ENCODE results near the gene ADH7. TPM values are rescaled to one million over a fixed set of nuclear protein-coding genes. Genes with fewer than 3 reads are reported as not detected.

ADH7 gene
- total and polyA plus RNA-seq, 2 of the 4 experiments (the other 2 are of a cell fraction), result not detected

DNA sequence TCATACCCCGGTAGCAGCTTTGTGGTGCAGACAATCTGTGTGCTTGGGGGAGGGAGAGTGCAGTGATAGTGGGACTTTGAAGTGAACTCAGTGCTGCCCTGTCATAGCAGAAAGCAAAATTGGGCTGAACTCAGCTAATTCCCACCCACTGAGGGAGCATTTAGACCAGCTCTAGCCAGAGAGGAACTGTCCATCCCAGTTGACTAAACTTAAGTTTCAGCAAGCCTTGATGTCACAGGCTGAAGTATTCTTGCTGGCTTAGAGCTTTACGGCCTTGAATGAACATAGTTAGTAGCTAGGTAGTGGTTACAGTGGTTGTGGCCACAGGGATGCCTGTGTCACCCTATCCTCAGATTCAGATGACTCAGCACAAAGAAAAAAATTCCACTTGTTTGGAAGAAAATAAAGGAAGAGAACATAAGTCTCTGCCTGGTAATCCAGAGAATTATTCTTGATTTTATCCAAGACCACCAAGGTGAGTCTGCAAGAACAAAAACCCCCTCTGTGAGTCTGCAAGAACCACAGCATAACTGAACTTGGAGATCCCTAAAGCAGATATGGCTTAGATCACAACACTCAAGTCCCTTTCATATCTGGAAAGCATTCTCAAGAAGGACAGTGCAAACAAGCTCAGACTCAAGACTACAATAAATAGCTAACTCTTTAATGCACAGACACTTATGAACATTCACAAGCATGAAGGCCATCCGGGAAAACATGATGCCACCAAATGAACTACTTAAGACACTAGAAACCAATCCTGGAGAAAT lies 39.4 kb downstream of the ADH7 start:
- Histone ChIP-seq H3K36me3 (ENCODE audit: control insufficient read depth, insufficient read depth, low read length) (no peaks in the 10 kb centered on the region), H3K4me3 (ENCODE audit: insufficient read depth, low read depth, low read length) (no peak overlapping the region), H3K9me1 (ENCODE audit: insufficient read depth, low read length) (peaks cover 8% of the 10 kb centered on the region), H4K91ac (ENCODE audit: insufficient read depth, low read depth, low read length) (peak overlapping the region; percentile 92), H3K27me3 (ENCODE audit: control insufficient read depth, insufficient read depth, low read length) (no peaks in the 10 kb centered on the region), H3K9ac (ENCODE audit: low read depth, low read length) (peak overlapping the region; percentile 68), H2AK5ac (ENCODE audit: low read depth, low read length) (peak overlapping the region; percentile 97), H2BK20ac (ENCODE audit: low read depth, low read length) (peak overlapping the region; percentile 98), H3K27ac (ENCODE audit: insufficient read depth, low read length) (peak overlapping the region; percentile 100), H3K23ac (ENCODE audit: low read depth, low read length) (peak overlapping the region; percentile 90), H2AK9ac (replicated peaks; ENCODE audit: low read depth, low read length, poor library complexity) (peak overlapping the region; percentile 74), H4K20me1 (ENCODE audit: insufficient read depth, low read length) (no peaks in the 10 kb centered on the region), H3K4ac (ENCODE audit: low read depth, low read length) (peak overlapping the region; percentile 94), H3K14ac (replicated peaks; ENCODE audit: low read depth, low read length) (peak overlapping the region; percentile 80), H3K9me3 (ENCODE audit: control insufficient read depth, insufficient read depth, low read length) (no peaks in the 10 kb centered on the region), H2BK120ac (ENCODE audit: low read depth, low read length) (peak overlapping the region; percentile 99), H3K4me2 (ENCODE audit: low read depth, low read length) (no peak overlapping the region), H4K5ac (ENCODE audit: low read depth, low read length) (peak overlapping the region; percentile 100), H2BK15ac (ENCODE audit: low read depth, low read length) (peak overlapping the region; percentile 100), H3K4me1 (ENCODE audit: control insufficient read depth, insufficient read depth, low read length) (peaks cover 7% of the 10 kb centered on the region), H2BK5ac (ENCODE audit: low read depth, low read length, poor library complexity, severe bottlenecking) (peak overlapping the region; percentile 99), H2AFZ (replicated peaks; ENCODE audit: low read length, poor library complexity) (peak overlapping the region; percentile 68), H3K56ac (ENCODE audit: extremely low read depth, insufficient read depth, low read length) (peak overlapping the region; percentile 54), H3K18ac (ENCODE audit: low read depth, low read length) (peak overlapping the region; percentile 99), H4K8ac (ENCODE audit: low read depth in 2 of 2, low read length in 2 of 2) (peak overlapping the region; percentile 74 to 84), H3K79me1 (ENCODE audit: low read depth in 1 of 2, low read length in 2 of 2) (no peaks in the 10 kb centered on the region)
- ATAC-seq (ENCODE audit: low read depth), result peak; percentile 69
- ChIA-PET CTCF (interaction anchor here (1.7 kb wide), 1 partner anchor 9 kb away, joined by 8 read pairs; no protein-coding TSS in a partner anchor), POLR2A (ENCODE audit: unreplicated experiment) (no interaction called here)
- no CpG with 5 or more reads among the region's 3 CpGs for WGBS, 2 experiments (ENCODE audit: extremely low coverage in 2 of 2, insufficient read length in 1 of 2)
- in situ Hi-C loops (cut with MboI; ENCODE audit: low sequenced_read_pairs) (no loop called here), intact Hi-C loops (cut with micrococcal nuclease) (no loop called here), dilution Hi-C loops (cut with HindIII; ENCODE audit: low sequenced_read_pairs, unreplicated experiment) (no loop called here)
- TF ChIP-seq MAZ (IDR thresholded peaks at IDR 0.05; ENCODE audit: borderline replicate concordance, low read depth, low read length), result no peak
- no peak for TF ChIP-seq CHD1 (IDR thresholded peaks at IDR 0.05; ENCODE audit: low read depth, low read length)
- TF ChIP-seq MAFK (IDR thresholded peaks at IDR 0.05; ENCODE audit: low read depth, low read length), result peak; percentile 97
- TF ChIP-seq NFE2L2 (IDR thresholded peaks at IDR 0.05; ENCODE audit: low read depth, low read length), result peak; percentile 91
- DNase-seq, result peak; percentile 67
- BruUV-seq (replicated peaks), result no TSS peak
